Measurements from ENCODE around the gene FBXW8. TPM values are rescaled to one million over a fixed set of nuclear protein-coding genes. Genes with fewer than 3 reads are reported as not detected.

Gene FBXW8
- total RNA-seq, 1 experiment from 2014 or later = 24.2 TPM

DNA sequence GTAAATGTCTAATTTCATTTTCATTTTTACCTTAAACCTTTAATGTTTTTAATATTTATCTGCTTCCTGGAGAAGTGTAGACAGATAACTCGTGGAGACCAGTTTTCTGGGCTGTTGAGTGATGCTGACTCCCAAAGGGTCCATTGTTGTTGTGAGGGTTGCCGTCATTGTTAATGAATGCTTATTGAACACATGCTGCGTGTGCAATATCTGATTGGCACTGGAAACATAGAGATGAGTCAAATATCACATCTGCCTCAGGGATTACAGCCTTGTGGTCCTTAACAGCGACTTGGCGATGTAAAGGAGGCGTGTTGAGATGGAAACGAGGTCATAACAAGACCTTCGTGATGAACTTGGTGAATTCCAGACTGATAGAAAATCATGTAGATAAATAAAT lies 85.9 kb downstream of the FBXW8 start:
- intact Hi-C loops (cut with micrococcal nuclease) = no loop called here
- Mint-ChIP-seq H3K4me3 (ENCODE audit: unreplicated experiment) (no peak overlapping the region), H3K9me3 (ENCODE audit: unreplicated experiment) (no peaks in the 10 kb centered on the region), H3K27ac (ENCODE audit: low read depth, unreplicated experiment) (no peak overlapping the region), H3K27me3 (ENCODE audit: insufficient read depth, unreplicated experiment) (no peaks in the 10 kb centered on the region), H3K36me3 (ENCODE audit: insufficient read depth, unreplicated experiment) (peaks cover 24% of the 10 kb centered on the region), H3K4me1 (ENCODE audit: insufficient read depth, unreplicated experiment) (no peaks in the 10 kb centered on the region)
- ChIA-PET CTCF (no interaction called here), POLR2A (no interaction called here)
- BruUV-seq (replicated peaks) = no TSS peak
- TF ChIP-seq, protein P1, sequence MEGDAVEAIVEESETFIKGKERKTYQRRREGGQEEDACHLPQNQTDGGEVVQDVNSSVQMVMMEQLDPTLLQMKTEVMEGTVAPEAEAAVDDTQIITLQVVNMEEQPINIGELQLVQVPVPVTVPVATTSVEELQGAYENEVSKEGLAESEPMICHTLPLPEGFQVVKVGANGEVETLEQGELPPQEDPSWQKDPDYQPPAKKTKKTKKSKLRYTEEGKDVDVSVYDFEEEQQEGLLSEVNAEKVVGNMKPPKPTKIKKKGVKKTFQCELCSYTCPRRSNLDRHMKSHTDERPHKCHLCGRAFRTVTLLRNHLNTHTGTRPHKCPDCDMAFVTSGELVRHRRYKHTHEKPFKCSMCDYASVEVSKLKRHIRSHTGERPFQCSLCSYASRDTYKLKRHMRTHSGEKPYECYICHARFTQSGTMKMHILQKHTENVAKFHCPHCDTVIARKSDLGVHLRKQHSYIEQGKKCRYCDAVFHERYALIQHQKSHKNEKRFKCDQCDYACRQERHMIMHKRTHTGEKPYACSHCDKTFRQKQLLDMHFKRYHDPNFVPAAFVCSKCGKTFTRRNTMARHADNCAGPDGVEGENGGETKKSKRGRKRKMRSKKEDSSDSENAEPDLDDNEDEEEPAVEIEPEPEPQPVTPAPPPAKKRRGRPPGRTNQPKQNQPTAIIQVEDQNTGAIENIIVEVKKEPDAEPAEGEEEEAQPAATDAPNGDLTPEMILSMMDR (IDR thresholded peaks at IDR 0.05; ENCODE audit: unreplicated experiment) = no peak
- no peak for DNase-seq (ENCODE audit: unreplicated experiment)

DNA sequence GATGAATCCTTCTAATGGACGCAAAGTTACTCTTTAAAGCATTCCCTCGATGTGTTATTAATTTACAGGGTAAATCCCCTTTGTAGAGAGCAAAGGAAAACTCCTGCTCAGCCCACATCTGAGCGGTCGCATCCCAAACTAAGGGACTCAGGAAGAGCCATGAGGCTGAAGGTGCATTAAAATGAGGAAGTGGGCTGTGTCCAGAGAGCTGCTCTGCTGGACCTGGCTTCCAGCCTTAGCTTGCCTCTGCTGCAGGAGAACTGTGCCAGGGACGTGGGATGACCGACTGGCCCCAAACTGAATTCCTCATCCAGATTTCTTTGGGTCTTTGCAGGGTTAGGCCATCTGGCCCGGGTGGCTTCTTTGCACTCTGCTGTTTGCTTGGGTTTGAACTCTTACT lies 88.3 kb downstream of the FBXW8 start:
- Mint-ChIP-seq H3K27me3 (ENCODE audit: insufficient read depth, unreplicated experiment) (no peaks in the 10 kb centered on the region), H3K4me3 (ENCODE audit: unreplicated experiment) (no peak overlapping the region), H3K36me3 (ENCODE audit: insufficient read depth, unreplicated experiment) (peaks cover 17% of the 10 kb centered on the region), H3K9me3 (ENCODE audit: unreplicated experiment) (no peaks in the 10 kb centered on the region), H3K4me1 (ENCODE audit: insufficient read depth, unreplicated experiment) (no peaks in the 10 kb centered on the region), H3K27ac (ENCODE audit: low read depth, unreplicated experiment) (no peak overlapping the region)
- TF ChIP-seq, protein P1 (IDR thresholded peaks at IDR 0.05; ENCODE audit: unreplicated experiment) = no peak
- CTCF ChIA-PET = interaction anchor here (2.7 kb wide), 1 partner anchor 26 kb away, joined by 17 read pairs; no protein-coding TSS in a partner anchor
- no TSS peak for BruUV-seq (replicated peaks)
- POLR2A ChIA-PET = interaction anchor here (0.6 to 1.0 kb wide), 2 partner anchors 22 to 25 kb away, joined by 3 read pairs; no protein-coding TSS in a partner anchor
- intact Hi-C loops (cut with micrococcal nuclease) = no loop called here
- DNase-seq (ENCODE audit: unreplicated experiment) = no peak

DNA sequence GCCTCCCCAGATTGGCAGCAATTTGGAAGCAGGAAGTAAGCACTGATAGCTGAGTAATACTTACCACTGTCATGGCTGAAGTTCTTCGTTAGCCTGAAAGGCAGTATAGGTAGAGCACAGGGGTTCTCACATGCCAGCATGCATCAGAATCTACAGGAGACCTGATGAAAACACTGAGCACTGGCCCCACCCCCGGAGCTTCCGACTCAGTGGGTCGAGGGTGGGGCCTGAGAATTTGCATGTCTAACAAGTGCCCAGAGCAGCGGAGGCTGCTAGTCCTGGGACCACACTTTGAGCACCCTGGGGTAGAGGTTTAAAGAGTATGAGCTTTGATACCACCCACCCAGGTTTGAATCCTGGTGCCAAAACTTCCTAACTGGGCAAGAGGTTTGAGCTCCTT lies 89.6 kb downstream of the FBXW8 start:
- H3K9me3 Mint-ChIP-seq (ENCODE audit: unreplicated experiment) = no peaks in the 10 kb centered on the region
- no peaks in the 10 kb centered on the region for H3K4me1 Mint-ChIP-seq (ENCODE audit: insufficient read depth, unreplicated experiment)
- no TSS peak for BruUV-seq (replicated peaks)
- no peak overlapping the region for H3K4me3 Mint-ChIP-seq (ENCODE audit: unreplicated experiment)
- POLR2A ChIA-PET = interaction anchor here (0.5 to 1.1 kb wide), 2 partner anchors 9 to 31 kb away, joined by 3 to 5 read pairs; no protein-coding TSS in a partner anchor
- DNase-seq (ENCODE audit: unreplicated experiment) = no peak
- H3K27ac Mint-ChIP-seq (ENCODE audit: low read depth, unreplicated experiment) = no peak overlapping the region
- intact Hi-C loops (cut with micrococcal nuclease) = no loop called here
- no peaks in the 10 kb centered on the region for H3K27me3 Mint-ChIP-seq (ENCODE audit: insufficient read depth, unreplicated experiment)
- CTCF ChIA-PET = interaction anchor here (0.6 to 2.7 kb wide), 5 partner anchors 11 to 322 kb away, joined by 3 to 17 read pairs (median 4); no protein-coding TSS in a partner anchor
- TF ChIP-seq, protein P1 (IDR thresholded peaks at IDR 0.05; ENCODE audit: unreplicated experiment) = no peak
- peaks cover 25% of the 10 kb centered on the region for H3K36me3 Mint-ChIP-seq (ENCODE audit: insufficient read depth, unreplicated experiment)

DNA sequence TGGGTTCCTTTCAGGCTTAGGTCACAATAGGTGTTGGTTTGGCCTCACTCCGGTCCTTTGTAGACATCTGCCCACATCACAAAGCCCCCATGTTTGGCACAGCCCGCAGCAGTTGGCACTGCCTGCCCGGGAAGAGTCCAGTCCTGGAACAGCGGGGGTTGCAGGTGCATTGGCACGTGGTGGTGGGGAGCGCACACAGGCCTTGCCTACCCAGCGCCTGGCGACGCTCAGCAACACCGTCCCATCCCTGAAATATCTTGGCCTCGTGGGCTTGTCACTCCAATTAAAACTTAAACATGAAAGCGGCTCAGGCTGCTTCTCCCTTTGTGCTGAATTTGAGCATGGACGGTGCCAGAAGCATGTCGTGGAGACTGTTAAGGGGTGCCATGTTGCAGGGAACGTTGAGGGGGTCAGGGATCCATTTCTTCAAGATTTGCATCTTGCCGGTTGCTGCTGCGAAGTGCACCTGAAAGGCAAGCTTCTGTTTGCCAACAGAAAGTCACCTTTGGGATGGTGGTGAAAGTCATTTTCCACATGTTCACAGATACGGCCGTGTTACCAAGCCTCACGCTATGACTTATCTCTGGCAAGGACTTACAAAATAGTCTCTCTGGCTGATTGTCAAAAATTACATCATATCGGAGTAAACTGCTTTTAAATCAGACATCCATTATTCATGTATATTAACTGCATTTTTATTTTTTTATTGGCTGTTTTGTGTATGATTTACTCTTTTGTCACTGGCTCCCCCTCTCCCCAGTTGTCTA lies 91.5 kb downstream of the FBXW8 start:
- no TSS peak for BruUV-seq (replicated peaks)
- Mint-ChIP-seq H3K27ac (ENCODE audit: low read depth, unreplicated experiment) (no peak overlapping the region), H3K4me3 (ENCODE audit: unreplicated experiment) (no peak overlapping the region), H3K27me3 (ENCODE audit: insufficient read depth, unreplicated experiment) (no peaks in the 10 kb centered on the region), H3K9me3 (ENCODE audit: unreplicated experiment) (no peaks in the 10 kb centered on the region), H3K36me3 (ENCODE audit: insufficient read depth, unreplicated experiment) (peaks cover 14% of the 10 kb centered on the region), H3K4me1 (ENCODE audit: insufficient read depth, unreplicated experiment) (no peaks in the 10 kb centered on the region)
- TF ChIP-seq, protein P1 (IDR thresholded peaks at IDR 0.05; ENCODE audit: unreplicated experiment) = no peak
- ChIA-PET POLR2A (no interaction called here), CTCF (no interaction called here)
- no peak for DNase-seq (ENCODE audit: unreplicated experiment)
- intact Hi-C loops (cut with micrococcal nuclease) = no loop called here

Measured in MCF 10A (cell line).